Activated B cell treated with CpG ODN at 0.5 μM for 24 hours (primary cell): ENCODE measurements around the gene NBAS. TPM values are rescaled to one million over a fixed set of nuclear protein-coding genes. Genes with fewer than 3 reads are reported as not detected.

ENCODE experiments used
- ATAC-seq: fragments of 200-7000 bp; cut with Tn5 transposase; one replicate; pipeline ENCODE4 v1.10.0; 2021; ENCODE audit warnings: low read depth, mild to moderate bottlenecking, moderate library complexity
- CTCF ChIA-PET: fragments of 350-600 bp; sonication (Branson Sonifier 250); formaldehyde crosslinking; loops from one replicate; lab custom pipeline; 2021; ENCODE audit warnings: antibody characterized with exemption; lab: Charles Lee
- POLR2A ChIA-PET: fragments of 350-600 bp; sonication (Branson Sonifier 250); formaldehyde crosslinking; loops from one replicate; lab custom pipeline; 2021; ENCODE audit warnings: antibody characterized with exemption; lab: Charles Lee
- DNase-seq: peaks from one replicate; pipeline ENCODE4 v3.0.0; 2022
- H3K27ac Mint-ChIP-seq: one replicate; pipeline ENCODE4 v1.8.0; 2020; ENCODE audit warnings: mixed read lengths
- H3K27me3 Mint-ChIP-seq: one replicate; pipeline ENCODE4 v1.8.0; 2021; ENCODE audit warnings: mixed read lengths
- H3K36me3 Mint-ChIP-seq: one replicate; pipeline ENCODE4 v1.8.0; 2021; ENCODE audit warnings: low read depth, mixed read lengths
- H3K4me1 Mint-ChIP-seq: one replicate; pipeline ENCODE4 v1.8.0; 2021; ENCODE audit warnings: mixed read lengths
- H3K4me3 Mint-ChIP-seq: one replicate; pipeline ENCODE4 v1.8.0; 2020; ENCODE audit warnings: mild to moderate bottlenecking, mixed read lengths
- H3K9me3 Mint-ChIP-seq: one replicate; pipeline ENCODE4 v1.8.0; 2020; ENCODE audit warnings: mixed read lengths
- CTCF ChIP-seq: fragments of 200-600 bp; IDR thresholded peaks from one replicate; pipeline ENCODE4 v1.8.0; 2022; ENCODE audit warnings: antibody characterized with exemption, mild to moderate bottlenecking
- intact Hi-C: fragments of 100-400 bp; cut with micrococcal nuclease; formaldehyde crosslinking; loops from one replicate; pipeline ENCODE4 v1.15.1; 2024
- total RNA-seq: library from RNA; stranded (reverse); gene quantifications from 2 replicates; pipeline ENCODE4 v1.2.3, GENCODE V29; 2022

NBAS gene
- total RNA-seq, 1 donor from 2014 or later: 40.1 TPM

- Mint-ChIP-seq H3K27ac (no peak overlapping the region), H3K27me3 (no peaks in the 10 kb centered on the region), H3K36me3 (peaks cover 35% of the 10 kb centered on the region), H3K9me3 (no peaks in the 10 kb centered on the region), H3K4me3 (no peak overlapping the region), H3K4me1 (no peaks in the 10 kb centered on the region)
- intact Hi-C loops: no loop called here
- ATAC-seq (no peak), DNase-seq (no peak)
- no peak for TF ChIP-seq CTCF
- ChIA-PET CTCF (no interaction called here), POLR2A (no interaction called here)
Observed at GRCh38 chr2:15399241-15399640, 161.9 kb downstream of the NBAS start.

GRCh38 chr2:15391751-15392150 is 169.4 kb downstream of the NBAS start:
- H3K27me3 Mint-ChIP-seq: no peaks in the 10 kb centered on the region
- ATAC-seq: no peak
- H3K4me3 Mint-ChIP-seq: no peak overlapping the region
- CTCF ChIA-PET: no interaction called here
- no peak for TF ChIP-seq CTCF
- POLR2A ChIA-PET: no interaction called here
- no peak for DNase-seq
- H3K36me3 Mint-ChIP-seq: peaks cover 59% of the 10 kb centered on the region
- H3K9me3 Mint-ChIP-seq: no peaks in the 10 kb centered on the region
- no peaks in the 10 kb centered on the region for H3K4me1 Mint-ChIP-seq
- intact Hi-C loops: no loop called here
- H3K27ac Mint-ChIP-seq: no peak overlapping the region

- no peaks in the 10 kb centered on the region for H3K4me1 Mint-ChIP-seq
- no peaks in the 10 kb centered on the region for H3K9me3 Mint-ChIP-seq
- no peak overlapping the region for H3K27ac Mint-ChIP-seq
- ATAC-seq (no peak), DNase-seq (no peak)
- H3K4me3 Mint-ChIP-seq: no peak overlapping the region
- CTCF ChIA-PET: no interaction called here
- no peak for TF ChIP-seq CTCF
- H3K27me3 Mint-ChIP-seq: no peaks in the 10 kb centered on the region
- intact Hi-C loops: no loop called here
- POLR2A ChIA-PET: no interaction called here
- peaks cover 56% of the 10 kb centered on the region for H3K36me3 Mint-ChIP-seq
Observed at GRCh38 chr2:15389895-15390294, 171.2 kb downstream of the NBAS start.

DNA sequence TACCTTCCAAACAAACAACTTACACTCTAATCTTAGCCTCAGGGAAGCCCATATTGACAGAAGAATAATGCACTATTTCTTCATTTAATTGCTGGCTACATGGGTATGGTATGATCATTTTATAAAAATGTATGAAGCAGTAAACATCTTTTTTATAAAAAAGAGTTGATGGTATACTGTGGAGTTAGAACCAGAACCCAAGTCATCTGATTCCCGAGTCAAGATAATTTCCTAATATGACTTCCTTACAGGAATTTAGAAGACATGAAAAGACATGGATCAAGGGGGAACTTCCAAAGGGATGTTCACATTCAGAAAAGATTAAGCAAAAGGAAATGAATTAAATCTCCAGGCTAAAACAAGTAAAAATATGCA is 171.8 kb downstream of the NBAS start:
- Mint-ChIP-seq H3K36me3 (peaks cover 52% of the 10 kb centered on the region), H3K27me3 (no peaks in the 10 kb centered on the region), H3K9me3 (no peaks in the 10 kb centered on the region), H3K4me3 (no peak overlapping the region), H3K4me1 (no peaks in the 10 kb centered on the region), H3K27ac (no peak overlapping the region)
- ATAC-seq: no peak
- no peak for TF ChIP-seq CTCF
- ChIA-PET CTCF (no interaction called here), POLR2A (no interaction called here)
- intact Hi-C loops: no loop called here
- DNase-seq: no peak

- ATAC-seq (no peak), DNase-seq (no peak)
- no peak overlapping the region for H3K27ac Mint-ChIP-seq
- CTCF ChIA-PET: no interaction called here
- H3K27me3 Mint-ChIP-seq: no peaks in the 10 kb centered on the region
- H3K36me3 Mint-ChIP-seq: peaks cover 50% of the 10 kb centered on the region
- POLR2A ChIA-PET: no interaction called here
- H3K9me3 Mint-ChIP-seq: no peaks in the 10 kb centered on the region
- no peak overlapping the region for H3K4me3 Mint-ChIP-seq
- no peaks in the 10 kb centered on the region for H3K4me1 Mint-ChIP-seq
- intact Hi-C loops: no loop called here
- TF ChIP-seq CTCF: no peak
Observed at GRCh38 chr2:15388406-15389325, 172.5 kb downstream of the NBAS start.
